ENCODE results near the gene PPRC1.

The PPRC1 gene

GRCh38 chr10:102132563-102133372 is at the start of gene PPRC1:
Gene PPRC1 (plus strand): TSS chr10:102133040. CDS start chr10:102133069, 29 bp downstream.
- peak; percentile 95 for DNase-seq (ENCODE audit: low read depth)

- DNase-seq (ENCODE audit: low read depth), result no peak
Observed at GRCh38 chr10:102083541-102083940, 49.3 kb upstream of the PPRC1 start.

- no peak for DNase-seq (ENCODE audit: low read depth)
Observed at GRCh38 chr10:102085336-102085735, 47.5 kb upstream of the PPRC1 start.

- no peak for DNase-seq (ENCODE audit: low read depth)
Observed at GRCh38 chr10:102086196-102086595, 46.6 kb upstream of the PPRC1 start.

GRCh38 chr10:102090772-102091171 is 42.1 kb upstream of the PPRC1 start:
- no peak for DNase-seq (ENCODE audit: low read depth)

GRCh38 chr10:102096449-102096848 is 36.4 kb upstream of the PPRC1 start:
- DNase-seq (ENCODE audit: low read depth), result no peak

- no peak for DNase-seq (ENCODE audit: low read depth)
Observed at GRCh38 chr10:102101152-102101551, 31.7 kb upstream of the PPRC1 start.

- no peak for DNase-seq (ENCODE audit: low read depth)
Observed at GRCh38 chr10:102102421-102102820, 30.4 kb upstream of the PPRC1 start.

- DNase-seq (ENCODE audit: low read depth), result no peak
Observed at GRCh38 chr10:102106998-102107397, 25.8 kb upstream of the PPRC1 start.

- DNase-seq (ENCODE audit: low read depth), result no peak
Observed at GRCh38 chr10:102109166-102110116, 23.4 kb upstream of the PPRC1 start.

GRCh38 chr10:102111276-102111675 is 21.6 kb upstream of the PPRC1 start:
- no peak for DNase-seq (ENCODE audit: low read depth)

GRCh38 chr10:102112210-102112817 is 20.5 kb upstream of the PPRC1 start:
- no peak for DNase-seq (ENCODE audit: low read depth)

- no peak for DNase-seq (ENCODE audit: low read depth)
Observed at GRCh38 chr10:102113261-102113955, 19.4 kb upstream of the PPRC1 start.

- no peak for DNase-seq (ENCODE audit: low read depth)
Observed at GRCh38 chr10:102113956-102114857, 18.6 kb upstream of the PPRC1 start.

GRCh38 chr10:102114861-102115618 is 17.8 kb upstream of the PPRC1 start:
- DNase-seq (ENCODE audit: low read depth), result peak; percentile 31

GRCh38 chr10:102115775-102116174 is 17.1 kb upstream of the PPRC1 start:
- no peak for DNase-seq (ENCODE audit: low read depth)

GRCh38 chr10:102116656-102117055 is 16.2 kb upstream of the PPRC1 start:
- DNase-seq (ENCODE audit: low read depth), result no peak

GRCh38 chr10:102117391-102118159 is 15.3 kb upstream of the PPRC1 start:
- DNase-seq (ENCODE audit: low read depth), result no peak

GRCh38 chr10:102118867-102119266 is 14.0 kb upstream of the PPRC1 start:
- DNase-seq (ENCODE audit: low read depth), result no peak
